ENCODE measurements around the gene INHBE. TPM values are rescaled to one million over a fixed set of nuclear protein-coding genes. Genes with fewer than 3 reads are reported as not detected.

INHBE gene
- total RNA-seq, 1 experiment from 2014 or later = 13.9 TPM

DNA sequence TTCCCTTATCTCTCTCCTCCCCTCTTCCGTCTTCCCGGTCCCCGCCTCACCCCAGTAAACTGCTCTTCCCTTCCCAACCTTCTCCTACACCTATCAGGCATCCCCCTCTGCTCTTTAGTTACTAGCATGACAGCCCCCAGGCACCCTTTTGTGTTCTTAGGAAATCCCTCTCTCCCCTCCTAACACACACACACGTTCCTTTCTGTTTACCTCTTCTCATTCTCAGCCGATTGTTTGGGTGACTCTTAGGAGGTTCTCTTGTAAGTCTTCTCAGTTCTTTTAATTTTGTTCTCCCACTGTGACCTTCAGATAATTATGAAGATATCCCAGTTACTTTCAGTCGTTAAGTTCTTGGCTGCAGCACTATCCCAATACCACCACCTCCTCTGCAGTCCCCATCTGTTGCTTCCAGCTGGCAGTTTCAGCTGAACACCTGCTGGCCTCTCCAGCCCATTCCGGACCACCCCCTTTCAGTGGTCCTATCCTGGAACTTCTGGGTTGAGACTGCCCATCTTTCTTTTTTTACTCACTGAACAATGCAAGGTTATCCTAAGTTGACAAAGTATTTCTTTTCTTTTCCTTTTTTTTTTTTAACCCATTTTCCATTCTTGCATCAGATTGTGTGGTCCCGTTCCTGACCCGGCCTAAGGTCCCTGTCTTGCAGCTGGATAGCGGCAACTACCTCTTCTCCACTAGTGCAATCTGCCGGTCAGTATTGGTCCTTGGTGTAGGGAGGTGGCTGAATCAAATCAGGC is 33.5 kb downstream of the INHBE start:
- H3K27me3 Mint-ChIP-seq (ENCODE audit: insufficient read depth, unreplicated experiment) = no peaks in the 10 kb centered on the region
- H3K4me1 Mint-ChIP-seq (ENCODE audit: low read depth, unreplicated experiment) = peaks cover 16% of the 10 kb centered on the region
- H3K27ac Mint-ChIP-seq (ENCODE audit: unreplicated experiment) = peak overlapping the region; percentile 97
- ChIA-PET POLR2A (interaction anchor here (0.6 to 1.1 kb wide), 3 partner anchors 28 to 461 kb away, joined by 3 to 7 read pairs (median 5); partner anchors contain the start of gene DDIT3), CTCF (no interaction called here)
- Histone ChIP-seq H3K4me3 (ENCODE audit: low read depth, low read length) (peak overlapping the region; percentile 87), H3K9me3 (no peaks in the 10 kb centered on the region), H3K27me3 (replicated peaks; ENCODE audit: control insufficient read depth, insufficient read depth, low read length) (no peaks in the 10 kb centered on the region), H3K4me1 (0 out of 2 replicates have a peak, but pooled peaks cover 7% of the 10 kb centered on the region), H3K36me3 (ENCODE audit: control insufficient read depth, insufficient read depth, low read length) (peaks cover 6% of the 10 kb centered on the region)
- no peaks in the 10 kb centered on the region for H3K9me3 Mint-ChIP-seq (ENCODE audit: unreplicated experiment)
- TF ChIP-seq, protein P1, sequence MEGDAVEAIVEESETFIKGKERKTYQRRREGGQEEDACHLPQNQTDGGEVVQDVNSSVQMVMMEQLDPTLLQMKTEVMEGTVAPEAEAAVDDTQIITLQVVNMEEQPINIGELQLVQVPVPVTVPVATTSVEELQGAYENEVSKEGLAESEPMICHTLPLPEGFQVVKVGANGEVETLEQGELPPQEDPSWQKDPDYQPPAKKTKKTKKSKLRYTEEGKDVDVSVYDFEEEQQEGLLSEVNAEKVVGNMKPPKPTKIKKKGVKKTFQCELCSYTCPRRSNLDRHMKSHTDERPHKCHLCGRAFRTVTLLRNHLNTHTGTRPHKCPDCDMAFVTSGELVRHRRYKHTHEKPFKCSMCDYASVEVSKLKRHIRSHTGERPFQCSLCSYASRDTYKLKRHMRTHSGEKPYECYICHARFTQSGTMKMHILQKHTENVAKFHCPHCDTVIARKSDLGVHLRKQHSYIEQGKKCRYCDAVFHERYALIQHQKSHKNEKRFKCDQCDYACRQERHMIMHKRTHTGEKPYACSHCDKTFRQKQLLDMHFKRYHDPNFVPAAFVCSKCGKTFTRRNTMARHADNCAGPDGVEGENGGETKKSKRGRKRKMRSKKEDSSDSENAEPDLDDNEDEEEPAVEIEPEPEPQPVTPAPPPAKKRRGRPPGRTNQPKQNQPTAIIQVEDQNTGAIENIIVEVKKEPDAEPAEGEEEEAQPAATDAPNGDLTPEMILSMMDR (IDR thresholded peaks at IDR 0.05; ENCODE audit: insufficient read depth in 1 of 2, low read depth in 1 of 2, low read length in 1 of 2, severe bottlenecking in 1 of 2, unreplicated experiment in 1 of 2) = no peak
- intact Hi-C loops (cut with micrococcal nuclease; ENCODE audit: unreplicated experiment) = no loop called here
- peak overlapping the region; percentile 94 for H3K4me3 Mint-ChIP-seq (ENCODE audit: unreplicated experiment)
- DNase-seq = no peak
- no TSS peak for BruUV-seq (replicated peaks)
- H3K36me3 Mint-ChIP-seq (ENCODE audit: insufficient read depth, unreplicated experiment) = peaks cover 52% of the 10 kb centered on the region

DNA sequence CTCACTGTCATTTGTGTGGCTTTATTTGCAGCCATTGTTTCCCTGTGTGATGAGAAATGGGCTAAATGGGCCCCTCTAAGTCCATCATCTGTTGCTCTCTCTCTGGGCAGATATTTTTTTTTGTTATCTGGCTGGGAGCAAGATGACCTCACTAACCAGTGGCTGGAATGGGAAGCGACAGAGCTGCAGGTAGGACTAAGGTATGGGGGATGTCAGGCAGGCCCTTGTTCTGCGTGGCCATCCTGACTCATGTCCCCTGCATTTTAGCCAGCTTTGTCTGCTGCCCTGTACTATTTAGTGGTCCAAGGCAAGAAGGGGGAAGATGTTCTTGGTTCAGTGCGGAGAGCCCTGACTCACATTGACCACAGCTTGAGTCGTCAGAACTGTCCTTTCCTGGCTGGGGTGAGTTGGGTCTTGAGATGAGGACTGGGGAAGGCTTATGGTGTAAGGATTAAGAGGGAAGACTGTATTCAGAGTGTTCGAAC is 34.1 kb downstream of the INHBE start:
- Histone ChIP-seq H3K4me1 (0 out of 2 replicates have a peak, but pooled peaks cover 7% of the 10 kb centered on the region), H3K4me3 (ENCODE audit: low read depth, low read length) (peak overlapping the region; percentile 87), H3K36me3 (ENCODE audit: control insufficient read depth, insufficient read depth, low read length) (peaks cover 6% of the 10 kb centered on the region), H3K9me3 (no peaks in the 10 kb centered on the region), H3K27me3 (replicated peaks; ENCODE audit: control insufficient read depth, insufficient read depth, low read length) (no peaks in the 10 kb centered on the region)
- POLR2A ChIA-PET = interaction anchor here (0.6 to 1.1 kb wide), 3 partner anchors 28 to 462 kb away, joined by 3 to 7 read pairs (median 5); partner anchors contain the start of gene DDIT3
- peak overlapping the region; percentile 97 for H3K27ac Mint-ChIP-seq (ENCODE audit: unreplicated experiment)
- peak overlapping the region; percentile 94 for H3K4me3 Mint-ChIP-seq (ENCODE audit: unreplicated experiment)
- H3K9me3 Mint-ChIP-seq (ENCODE audit: unreplicated experiment) = no peaks in the 10 kb centered on the region
- BruUV-seq (replicated peaks) = no TSS peak
- CTCF ChIA-PET = no interaction called here
- DNase-seq = no peak
- H3K4me1 Mint-ChIP-seq (ENCODE audit: low read depth, unreplicated experiment) = peaks cover 15% of the 10 kb centered on the region
- TF ChIP-seq, protein P1 (IDR thresholded peaks at IDR 0.05; ENCODE audit: insufficient read depth in 1 of 2, low read depth in 1 of 2, low read length in 1 of 2, severe bottlenecking in 1 of 2, unreplicated experiment in 1 of 2) = no peak
- H3K27me3 Mint-ChIP-seq (ENCODE audit: insufficient read depth, unreplicated experiment) = no peaks in the 10 kb centered on the region
- peaks cover 52% of the 10 kb centered on the region for H3K36me3 Mint-ChIP-seq (ENCODE audit: insufficient read depth, unreplicated experiment)
- intact Hi-C loops (cut with micrococcal nuclease; ENCODE audit: unreplicated experiment) = no loop called here

DNA sequence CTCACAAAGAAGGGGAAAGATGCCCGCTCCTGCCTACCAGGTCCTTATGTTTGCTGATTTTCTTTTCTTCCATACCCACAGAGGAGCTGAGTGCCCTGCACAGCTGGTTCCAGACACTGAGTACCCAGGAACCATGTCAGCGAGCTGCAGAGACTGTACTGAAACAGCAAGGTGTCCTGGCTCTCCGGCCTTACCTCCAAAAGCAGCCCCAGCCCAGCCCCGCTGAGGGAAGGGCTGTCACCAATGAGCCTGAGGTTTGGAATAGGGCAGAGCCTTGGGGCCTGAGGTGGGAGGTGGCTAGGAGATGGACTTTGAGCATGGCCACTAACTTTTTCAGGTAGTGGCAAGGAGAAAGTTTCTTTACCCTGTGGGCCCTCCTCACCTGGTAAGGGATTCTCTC is 35.0 kb downstream of the INHBE start:
- ChIA-PET POLR2A (no interaction called here), CTCF (interaction anchor here (1.0 kb wide), 1 partner anchor 183 kb away, joined by 3 read pairs; no protein-coding TSS in a partner anchor)
- no peak for DNase-seq
- Mint-ChIP-seq H3K4me1 (ENCODE audit: low read depth, unreplicated experiment) (peaks cover 15% of the 10 kb centered on the region), H3K27ac (ENCODE audit: unreplicated experiment) (no peak overlapping the region), H3K9me3 (ENCODE audit: unreplicated experiment) (no peaks in the 10 kb centered on the region), H3K36me3 (ENCODE audit: insufficient read depth, unreplicated experiment) (peaks cover 60% of the 10 kb centered on the region), H3K4me3 (ENCODE audit: unreplicated experiment) (no peak overlapping the region), H3K27me3 (ENCODE audit: insufficient read depth, unreplicated experiment) (no peaks in the 10 kb centered on the region)
- TF ChIP-seq, protein P1 (IDR thresholded peaks at IDR 0.05; ENCODE audit: insufficient read depth in 1 of 2, low read depth in 1 of 2, low read length in 1 of 2, severe bottlenecking in 1 of 2, unreplicated experiment in 1 of 2) = no peak
- Histone ChIP-seq H3K36me3 (ENCODE audit: control insufficient read depth, insufficient read depth, low read length) (peaks cover 6% of the 10 kb centered on the region), H3K9me3 (no peaks in the 10 kb centered on the region), H3K4me1 (0 out of 2 replicates have a peak, but pooled peaks cover 7% of the 10 kb centered on the region), H3K4me3 (ENCODE audit: low read depth, low read length) (no peak overlapping the region), H3K27me3 (replicated peaks; ENCODE audit: control insufficient read depth, insufficient read depth, low read length) (no peaks in the 10 kb centered on the region)
- BruUV-seq (replicated peaks) = no TSS peak
- intact Hi-C loops (cut with micrococcal nuclease; ENCODE audit: unreplicated experiment) = no loop called here

All from Caco-2 (cell line).